GM10266 (cell line): Measurements from ENCODE around the gene PDE1C.

Source experiments
- DNase-seq: peaks from one replicate; pipeline ENCODE4 v3.0.0; 2012; ENCODE audit errors: extremely low spot score
- TF ChIP-seq, protein P1 (sequence below): IDR thresholded peaks from 2 replicates; pipeline ENCODE4 v1.5.1; 2012; ENCODE audit warnings: mild to moderate bottlenecking, low read depth; ENCODE audit not compliant: control insufficient read depth, insufficient read depth; ENCODE audit errors: missing control alignments

The PDE1C gene

DNA sequence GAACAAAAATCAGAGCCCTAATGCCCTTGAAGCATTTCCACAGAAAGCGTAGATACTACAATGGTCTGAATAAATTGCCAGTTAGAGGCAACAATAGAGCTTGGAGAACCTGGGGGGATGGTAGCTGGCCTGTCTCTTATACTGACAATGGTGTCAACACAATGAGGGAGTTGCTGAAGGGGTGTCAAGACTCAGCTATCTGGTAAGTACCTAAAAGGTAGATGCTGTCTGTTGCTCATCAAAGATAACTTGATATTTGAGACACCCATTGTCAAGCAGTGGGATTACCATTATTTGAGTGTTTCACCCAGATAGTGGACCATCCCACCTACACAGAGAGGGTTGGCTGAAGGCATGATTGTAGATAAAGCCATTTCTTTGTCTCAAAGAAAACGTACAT lies 72.8 kb downstream of the PDE1C start:
- no peak for DNase-seq
- TF ChIP-seq, protein P1, sequence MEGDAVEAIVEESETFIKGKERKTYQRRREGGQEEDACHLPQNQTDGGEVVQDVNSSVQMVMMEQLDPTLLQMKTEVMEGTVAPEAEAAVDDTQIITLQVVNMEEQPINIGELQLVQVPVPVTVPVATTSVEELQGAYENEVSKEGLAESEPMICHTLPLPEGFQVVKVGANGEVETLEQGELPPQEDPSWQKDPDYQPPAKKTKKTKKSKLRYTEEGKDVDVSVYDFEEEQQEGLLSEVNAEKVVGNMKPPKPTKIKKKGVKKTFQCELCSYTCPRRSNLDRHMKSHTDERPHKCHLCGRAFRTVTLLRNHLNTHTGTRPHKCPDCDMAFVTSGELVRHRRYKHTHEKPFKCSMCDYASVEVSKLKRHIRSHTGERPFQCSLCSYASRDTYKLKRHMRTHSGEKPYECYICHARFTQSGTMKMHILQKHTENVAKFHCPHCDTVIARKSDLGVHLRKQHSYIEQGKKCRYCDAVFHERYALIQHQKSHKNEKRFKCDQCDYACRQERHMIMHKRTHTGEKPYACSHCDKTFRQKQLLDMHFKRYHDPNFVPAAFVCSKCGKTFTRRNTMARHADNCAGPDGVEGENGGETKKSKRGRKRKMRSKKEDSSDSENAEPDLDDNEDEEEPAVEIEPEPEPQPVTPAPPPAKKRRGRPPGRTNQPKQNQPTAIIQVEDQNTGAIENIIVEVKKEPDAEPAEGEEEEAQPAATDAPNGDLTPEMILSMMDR, result no peak

GRCh38 chr7:31995134-31995533 lies 75.1 kb downstream of the PDE1C start:
- TF ChIP-seq, protein P1, result no peak
- DNase-seq, result no peak

GRCh38 chr7:31991846-31992245 lies 78.4 kb downstream of the PDE1C start:
- DNase-seq, result no peak
- TF ChIP-seq, protein P1, result no peak

- TF ChIP-seq, protein P1, result no peak
- no peak for DNase-seq
Observed at GRCh38 chr7:31991406-31991805, 78.8 kb downstream of the PDE1C start.

- TF ChIP-seq, protein P1, result no peak
- no peak for DNase-seq
Observed at GRCh38 chr7:31986878-31987518, 83.2 kb downstream of the PDE1C start.

GRCh38 chr7:31982962-31983361 lies 87.2 kb downstream of the PDE1C start:
- no peak for DNase-seq
- TF ChIP-seq, protein P1, result no peak

DNA sequence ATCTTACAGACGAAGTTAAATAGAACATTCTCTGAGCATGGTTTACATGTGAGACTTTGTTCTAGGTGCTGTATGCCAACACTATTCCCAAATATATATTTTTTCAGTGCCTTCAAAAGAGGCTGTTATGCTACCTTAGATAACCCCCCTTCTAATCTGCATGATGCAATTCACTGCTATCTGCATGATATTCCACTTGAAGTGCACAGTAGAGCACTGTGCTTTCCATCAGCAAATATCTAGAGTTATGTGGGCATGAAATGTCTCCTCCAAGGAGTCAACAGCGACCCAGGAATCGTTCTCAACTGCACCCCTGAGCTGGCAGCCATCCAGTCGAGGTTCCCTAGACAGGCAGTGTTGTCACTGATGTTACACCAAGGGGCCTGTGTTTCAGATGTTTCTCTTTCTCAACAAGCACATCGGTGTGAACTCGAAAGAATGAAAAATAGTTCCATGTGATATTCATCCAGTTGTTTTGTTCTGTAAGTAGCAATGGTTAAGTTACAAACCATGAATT lies 88.3 kb downstream of the PDE1C start:
- TF ChIP-seq, protein P1, result no peak
- DNase-seq, result no peak
